ENCODE measurements around the gene MDM4.

Gene MDM4

DNA sequence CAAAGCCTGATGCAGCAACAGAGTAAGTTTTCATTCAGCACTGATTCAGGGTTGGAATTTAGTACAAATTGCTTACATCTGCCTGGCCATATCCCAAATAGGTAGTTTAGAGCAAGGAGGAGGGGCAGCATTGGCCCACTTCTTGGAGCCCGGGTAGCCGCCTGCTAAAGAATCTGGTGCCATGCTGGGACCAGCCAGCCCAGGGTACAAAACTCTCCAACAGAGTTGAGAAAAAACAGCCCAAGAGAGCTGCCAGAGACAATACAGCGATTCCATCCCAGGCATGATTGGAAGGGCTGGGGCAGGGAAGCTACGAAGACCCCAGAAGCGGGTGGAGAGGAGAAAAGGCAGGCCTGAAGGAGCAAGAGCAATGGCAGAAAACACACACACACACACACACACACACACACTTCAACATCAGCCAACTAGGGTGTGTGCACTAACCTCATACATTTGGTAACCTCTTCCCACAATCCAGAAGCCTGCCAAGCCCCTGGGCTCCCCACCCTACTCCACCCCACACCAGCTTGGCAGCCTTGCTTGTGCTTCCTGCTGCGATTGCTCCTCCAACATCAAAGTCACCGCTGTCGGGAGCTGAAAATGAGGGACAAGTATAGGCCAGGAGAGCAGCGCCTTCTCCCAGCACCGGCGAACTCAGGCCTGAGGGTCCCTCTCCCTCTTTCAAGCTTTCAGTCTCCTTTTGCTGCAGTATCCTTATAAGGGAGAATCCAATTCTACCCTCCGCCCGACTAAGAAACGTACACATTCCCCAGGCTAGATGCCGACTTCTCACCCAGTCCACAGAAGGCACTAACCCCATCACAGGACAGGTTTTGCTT is 22.8 kb upstream of the MDM4 start:
- Histone ChIP-seq H3K27ac (peak overlapping the region; percentile 82 to 96), H3K4me3 (peak overlapping the region; percentile 98)
- DNase-seq (ENCODE audit: low spot score), result peak; percentile 83
- TF ChIP-seq, protein P1, sequence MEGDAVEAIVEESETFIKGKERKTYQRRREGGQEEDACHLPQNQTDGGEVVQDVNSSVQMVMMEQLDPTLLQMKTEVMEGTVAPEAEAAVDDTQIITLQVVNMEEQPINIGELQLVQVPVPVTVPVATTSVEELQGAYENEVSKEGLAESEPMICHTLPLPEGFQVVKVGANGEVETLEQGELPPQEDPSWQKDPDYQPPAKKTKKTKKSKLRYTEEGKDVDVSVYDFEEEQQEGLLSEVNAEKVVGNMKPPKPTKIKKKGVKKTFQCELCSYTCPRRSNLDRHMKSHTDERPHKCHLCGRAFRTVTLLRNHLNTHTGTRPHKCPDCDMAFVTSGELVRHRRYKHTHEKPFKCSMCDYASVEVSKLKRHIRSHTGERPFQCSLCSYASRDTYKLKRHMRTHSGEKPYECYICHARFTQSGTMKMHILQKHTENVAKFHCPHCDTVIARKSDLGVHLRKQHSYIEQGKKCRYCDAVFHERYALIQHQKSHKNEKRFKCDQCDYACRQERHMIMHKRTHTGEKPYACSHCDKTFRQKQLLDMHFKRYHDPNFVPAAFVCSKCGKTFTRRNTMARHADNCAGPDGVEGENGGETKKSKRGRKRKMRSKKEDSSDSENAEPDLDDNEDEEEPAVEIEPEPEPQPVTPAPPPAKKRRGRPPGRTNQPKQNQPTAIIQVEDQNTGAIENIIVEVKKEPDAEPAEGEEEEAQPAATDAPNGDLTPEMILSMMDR (IDR thresholded peaks at IDR 0.05), result no peak

DNA sequence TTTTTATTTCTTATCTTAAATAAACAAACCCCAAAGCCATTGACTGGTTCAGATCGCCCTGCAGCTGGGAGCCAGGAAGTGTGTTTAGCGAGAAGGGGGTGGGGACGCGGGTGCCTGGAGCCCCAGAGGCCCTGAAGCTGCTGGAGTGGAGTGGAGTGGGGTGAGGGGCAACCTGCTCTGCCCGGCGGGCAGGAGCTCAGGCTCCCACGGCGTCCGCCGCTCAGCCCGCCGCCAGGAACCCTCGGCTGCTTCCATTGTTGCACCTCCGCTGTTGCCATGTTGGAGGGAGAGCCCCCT is 22.3 kb upstream of the MDM4 start:
- Histone ChIP-seq H3K27ac (peak overlapping the region; percentile 82 to 96), H3K4me3 (peak overlapping the region; percentile 98)
- TF ChIP-seq, protein P1 (IDR thresholded peaks at IDR 0.05), result no peak
- peak; percentile 82 for DNase-seq (ENCODE audit: low spot score)

DNA sequence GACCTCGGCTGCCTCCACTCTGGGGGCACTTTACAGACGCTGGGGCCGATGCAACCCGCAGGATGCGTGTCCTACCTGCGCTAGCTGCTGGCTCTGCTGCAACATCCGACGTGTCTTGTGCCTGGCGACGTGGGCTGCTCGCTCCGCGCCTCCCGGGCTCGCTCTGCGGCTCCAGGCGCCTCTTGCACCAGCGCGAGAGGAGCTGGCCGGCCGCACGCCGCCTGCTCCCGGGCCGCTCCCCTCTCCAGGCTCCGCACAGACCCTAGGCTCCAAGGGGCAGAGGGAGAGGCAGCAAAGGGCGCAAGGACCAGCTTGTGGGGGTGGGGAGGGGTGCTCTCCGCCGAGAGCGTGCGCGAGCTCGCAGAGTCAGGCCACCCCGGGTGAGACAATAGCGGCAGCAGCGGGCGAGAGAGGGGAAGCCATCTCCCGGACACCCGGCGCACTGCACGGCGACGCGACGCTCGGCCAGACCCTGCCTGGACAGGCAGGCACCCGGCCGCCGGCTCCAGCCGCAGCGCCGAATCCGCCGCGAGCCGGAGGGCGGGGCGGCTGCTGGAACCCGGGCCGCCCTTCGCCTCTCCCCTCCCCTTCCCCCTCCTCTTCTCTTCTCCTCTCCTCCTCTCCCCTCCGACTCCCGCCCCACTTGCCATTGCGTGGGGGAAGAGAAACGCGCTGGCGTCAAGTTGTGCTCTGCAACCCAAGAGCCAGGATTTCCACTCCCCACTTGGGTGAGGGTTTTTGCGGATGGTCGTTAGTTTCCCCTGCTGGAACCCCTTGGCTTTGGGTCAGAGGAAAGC is 21.7 kb upstream of the MDM4 start, which contains the start of gene PIK3C2B:
Gene PIK3C2B (minus strand): TSS at position 525 of the 797 bp plus-strand sequence. CDS start 25,003 bp downstream, outside the sequence.
- Histone ChIP-seq H3K4me3 (peak within 1 kb of the TSS; percentile 98), H3K27ac (peak within 1 kb of the TSS; percentile 82 to 96)
- TF ChIP-seq, protein P1 (IDR thresholded peaks at IDR 0.05), result peak; percentile 36
- peak; percentile 90 for DNase-seq (ENCODE audit: low spot score)

DNA sequence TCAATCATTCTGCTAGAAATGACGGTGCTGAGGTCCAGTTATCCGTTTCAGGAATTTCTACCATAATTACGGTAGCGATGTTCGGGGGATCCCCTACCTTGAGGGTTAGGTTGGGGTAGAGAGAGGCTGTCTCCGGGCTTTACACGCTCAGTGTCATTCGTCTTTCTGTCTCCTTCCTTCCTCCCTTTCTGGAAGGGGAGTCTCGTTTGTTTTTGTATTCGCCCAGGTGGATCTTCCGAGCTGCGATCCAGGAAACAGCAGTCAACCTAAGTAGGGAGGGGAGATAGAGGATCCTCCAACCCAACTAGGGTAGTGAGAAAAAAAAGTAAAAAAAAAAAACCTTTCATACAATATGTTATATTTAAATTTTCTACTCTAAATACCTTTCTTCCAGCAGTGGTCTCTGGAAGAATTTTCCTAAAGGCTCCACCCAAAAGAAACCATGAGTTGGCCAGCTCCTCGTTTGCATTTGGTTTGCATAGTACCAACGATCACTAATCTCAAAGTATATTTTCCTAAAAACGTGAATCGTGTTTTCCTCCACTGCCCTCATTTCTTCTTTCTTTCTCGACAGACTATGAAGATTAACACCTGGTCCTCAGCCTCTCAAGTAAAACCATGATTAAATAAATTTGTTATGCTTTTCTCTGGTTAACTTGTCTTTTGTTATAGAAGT is 21.0 kb upstream of the MDM4 start:
- Histone ChIP-seq H3K4me3 (peak overlapping the region; percentile 98), H3K27ac (peak overlapping the region; percentile 82 to 96)
- DNase-seq (ENCODE audit: low spot score), result no peak
- TF ChIP-seq, protein P1 (IDR thresholded peaks at IDR 0.05), result no peak

DNA sequence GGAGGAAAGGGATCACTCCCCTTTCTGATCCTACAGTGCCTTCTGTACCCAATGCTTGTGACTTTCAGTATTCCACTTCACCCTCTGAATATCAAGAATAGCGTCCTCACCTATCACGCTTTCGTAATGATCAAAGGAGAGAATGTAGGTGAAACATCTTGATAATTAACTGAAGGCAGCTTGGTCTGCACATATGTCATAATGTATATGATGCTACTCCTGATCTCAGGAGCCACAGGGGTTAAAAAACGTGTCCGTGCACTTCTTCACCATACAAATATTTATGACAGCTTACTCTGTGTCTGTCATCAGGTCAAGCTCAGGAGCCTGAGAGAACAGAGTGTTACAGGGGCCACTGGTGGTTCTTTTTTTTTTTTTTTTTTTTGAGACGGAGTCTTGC is 20.4 kb upstream of the MDM4 start:
- no peak for DNase-seq (ENCODE audit: low spot score)
- H3K27ac ChIP-seq, result no peak overlapping the region
- peak overlapping the region; percentile 98 for H3K4me3 ChIP-seq
- TF ChIP-seq, protein P1 (IDR thresholded peaks at IDR 0.05), result no peak

DNA sequence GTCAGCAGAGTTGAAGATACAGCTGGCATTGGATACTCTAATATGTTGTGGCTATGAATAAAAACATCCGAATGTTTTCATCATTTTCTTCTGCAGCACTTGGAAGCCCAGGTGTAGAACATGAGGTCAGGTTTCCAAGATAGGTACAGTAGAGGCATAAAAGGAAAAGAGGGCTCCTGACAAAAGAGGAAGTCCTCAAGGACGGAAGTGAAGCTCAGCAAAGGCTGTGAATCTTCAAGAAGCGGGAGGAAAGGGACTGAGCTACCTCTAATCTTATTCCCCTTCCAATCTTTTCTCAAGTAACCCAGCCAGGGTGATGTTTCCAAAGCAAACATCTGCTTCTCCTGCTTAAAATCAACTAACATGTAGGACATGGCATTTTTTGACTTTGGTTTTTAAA is 17.2 kb upstream of the MDM4 start:
- TF ChIP-seq, protein P1 (IDR thresholded peaks at IDR 0.05), result no peak
- DNase-seq (ENCODE audit: low spot score), result no peak
- H3K4me3 ChIP-seq, result no peak overlapping the region
- no peak overlapping the region for H3K27ac ChIP-seq

Data from coronary artery (tissue), 2 donors.